Endodermal cell (in vitro differentiated cells): Measurements from ENCODE around the gene PDE6B. TPM values are rescaled to one million over a fixed set of nuclear protein-coding genes. Genes with fewer than 3 reads are reported as not detected.
A peak's percentile ranks its signal among the peaks of the same experiment; 100 is the strongest.

ENCODE experiments used
- DNase-seq: peaks from one replicate; pipeline ENCODE4 v3.0.0-alpha.2; 2017
- H3K27ac ChIP-seq: 2 replicates; pipeline ENCODE4 v1.5.1; 2013; ENCODE audit warnings: mild to moderate bottlenecking, low read depth, low read length, moderate library complexity
- H3K27me3 ChIP-seq: 2 replicates; pipeline ENCODE4 v1.6.1; 2013; ENCODE audit warnings: mild to moderate bottlenecking, low read length, moderate library complexity; ENCODE audit not compliant: insufficient read depth, control insufficient read depth, poor library complexity, severe bottlenecking
- H3K36me3 ChIP-seq: 2 replicates; pipeline ENCODE4 v1.7.0; 2013; ENCODE audit warnings: mild to moderate bottlenecking, low read length, moderate library complexity; ENCODE audit not compliant: control insufficient read depth, insufficient read depth
- H3K4me1 ChIP-seq: one replicate; pipeline ENCODE4 v1.7.0; 2013; ENCODE audit warnings: low read length; ENCODE audit not compliant: control insufficient read depth, insufficient read depth
- H3K4me3 ChIP-seq: 2 replicates; pipeline ENCODE4 v1.5.1; 2013; ENCODE audit warnings: mild to moderate bottlenecking, low read length, moderate library complexity
- H3K9ac ChIP-seq: 2 replicates; pipeline ENCODE4 v1.6.1; 2013; ENCODE audit warnings: mild to moderate bottlenecking, low read length, moderate library complexity; ENCODE audit not compliant: poor library complexity, severe bottlenecking; ENCODE audit errors: extremely low read depth
- H3K9me3 ChIP-seq: 2 replicates; pipeline ENCODE4 v1.6.1; 2013; ENCODE audit warnings: mild to moderate bottlenecking, low read length, moderate library complexity; ENCODE audit not compliant: control insufficient read depth
- H3K27ac Mint-ChIP-seq: 2 replicates; pipeline ENCODE4 v1.8.0; 2020; ENCODE audit warnings: mixed read lengths
- H3K27me3 Mint-ChIP-seq: 2 replicates; pipeline ENCODE4 v1.8.0; 2021; ENCODE audit warnings: mild to moderate bottlenecking, mixed read lengths; ENCODE audit not compliant: insufficient read depth
- H3K36me3 Mint-ChIP-seq: 2 replicates; pipeline ENCODE4 v1.8.0; 2020; ENCODE audit warnings: low read depth, mixed read lengths
- H3K4me1 Mint-ChIP-seq: 2 replicates; pipeline ENCODE4 v1.8.0; 2020; ENCODE audit warnings: mixed read lengths
- H3K4me3 Mint-ChIP-seq: 2 replicates; pipeline ENCODE4 v1.8.0; 2020; ENCODE audit warnings: mild to moderate bottlenecking, moderate library complexity, mixed read lengths
- H3K9me3 Mint-ChIP-seq: 2 replicates; pipeline ENCODE4 v1.8.0; 2020; ENCODE audit warnings: mild to moderate bottlenecking, mixed read lengths
- WGBS, 2 experiments: methylation state at CpG; one replicate each; pipeline versions ENCODE4 v1.1.5 to v1.1.7; 2013; ENCODE audit warnings: missing lambda C conversion rate in 2 of 2, mixed read lengths in 1 of 2; ENCODE audit not compliant: insufficient coverage in 1 of 2, insufficient read length in 1 of 2; 5-methylcytosine and 5-hydroxymethylcytosine counted together
- total RNA-seq, 2 donors: library from RNA; stranded (reverse); fragmentation: NEBNext Ultra II Directional in 1 of 2; extraction: Animal tissue kit (Norgen Biotek cat#: 25700) in 1 of 2; gene quantifications; 2 replicates in 1 of 2; 3 replicates in 1 of 2; pipeline ENCODE4 v1.2.1, GENCODE V29; 2021
- TF ChIP-seq, protein P1 (sequence below): fragments of 200-600 bp; sonication (generic); conservative IDR thresholded peaks from 2 replicates; pipeline ENCODE4 v1.5.0; 2021; ENCODE audit warnings: antibody characterized with exemption, mild to moderate bottlenecking

The PDE6B gene
- total RNA-seq, 2 donors from 2014 or later, result 12.4 to 14.6 TPM

DNA sequence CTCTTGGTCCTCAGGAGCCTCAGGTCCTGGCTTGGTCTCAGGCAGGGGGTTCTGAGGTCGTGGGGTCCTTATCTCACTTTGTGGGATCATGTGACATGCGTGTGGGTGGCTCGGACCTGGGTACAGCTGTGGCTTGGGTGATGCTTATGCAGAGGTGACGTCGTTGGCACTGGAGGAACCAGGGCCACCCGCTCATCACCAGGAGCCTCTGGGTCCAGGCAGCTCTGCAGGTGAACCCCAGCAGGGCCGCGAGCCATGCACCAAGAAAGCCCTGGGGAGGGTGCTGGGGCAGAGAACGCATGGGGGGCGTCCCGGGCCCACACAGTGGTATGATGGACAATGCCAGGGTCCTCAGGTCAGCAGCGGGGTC, 40.0 kb downstream of the PDE6B start:
- Mint-ChIP-seq H3K36me3 (peaks cover 7% of the 10 kb centered on the region), H3K27ac (no peak overlapping the region), H3K4me3 (peak overlapping the region; percentile 66), H3K4me1 (no peaks in the 10 kb centered on the region), H3K27me3 (no peaks in the 10 kb centered on the region), H3K9me3 (no peaks in the 10 kb centered on the region)
- Histone ChIP-seq H3K4me3 (no peak overlapping the region), H3K9ac (no peak overlapping the region), H3K4me1 (no peaks in the 10 kb centered on the region), H3K36me3 (no peaks in the 10 kb centered on the region), H3K27me3 (no peaks in the 10 kb centered on the region), H3K9me3 (no peaks in the 10 kb centered on the region), H3K27ac (no peak overlapping the region)
- 88 to 91% methylated on average over 11 to 12 of the region's 12 CpGs for WGBS, 2 experiments
- TF ChIP-seq, protein P1, sequence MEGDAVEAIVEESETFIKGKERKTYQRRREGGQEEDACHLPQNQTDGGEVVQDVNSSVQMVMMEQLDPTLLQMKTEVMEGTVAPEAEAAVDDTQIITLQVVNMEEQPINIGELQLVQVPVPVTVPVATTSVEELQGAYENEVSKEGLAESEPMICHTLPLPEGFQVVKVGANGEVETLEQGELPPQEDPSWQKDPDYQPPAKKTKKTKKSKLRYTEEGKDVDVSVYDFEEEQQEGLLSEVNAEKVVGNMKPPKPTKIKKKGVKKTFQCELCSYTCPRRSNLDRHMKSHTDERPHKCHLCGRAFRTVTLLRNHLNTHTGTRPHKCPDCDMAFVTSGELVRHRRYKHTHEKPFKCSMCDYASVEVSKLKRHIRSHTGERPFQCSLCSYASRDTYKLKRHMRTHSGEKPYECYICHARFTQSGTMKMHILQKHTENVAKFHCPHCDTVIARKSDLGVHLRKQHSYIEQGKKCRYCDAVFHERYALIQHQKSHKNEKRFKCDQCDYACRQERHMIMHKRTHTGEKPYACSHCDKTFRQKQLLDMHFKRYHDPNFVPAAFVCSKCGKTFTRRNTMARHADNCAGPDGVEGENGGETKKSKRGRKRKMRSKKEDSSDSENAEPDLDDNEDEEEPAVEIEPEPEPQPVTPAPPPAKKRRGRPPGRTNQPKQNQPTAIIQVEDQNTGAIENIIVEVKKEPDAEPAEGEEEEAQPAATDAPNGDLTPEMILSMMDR, result no peak
- DNase-seq, result peak; percentile 37

DNA sequence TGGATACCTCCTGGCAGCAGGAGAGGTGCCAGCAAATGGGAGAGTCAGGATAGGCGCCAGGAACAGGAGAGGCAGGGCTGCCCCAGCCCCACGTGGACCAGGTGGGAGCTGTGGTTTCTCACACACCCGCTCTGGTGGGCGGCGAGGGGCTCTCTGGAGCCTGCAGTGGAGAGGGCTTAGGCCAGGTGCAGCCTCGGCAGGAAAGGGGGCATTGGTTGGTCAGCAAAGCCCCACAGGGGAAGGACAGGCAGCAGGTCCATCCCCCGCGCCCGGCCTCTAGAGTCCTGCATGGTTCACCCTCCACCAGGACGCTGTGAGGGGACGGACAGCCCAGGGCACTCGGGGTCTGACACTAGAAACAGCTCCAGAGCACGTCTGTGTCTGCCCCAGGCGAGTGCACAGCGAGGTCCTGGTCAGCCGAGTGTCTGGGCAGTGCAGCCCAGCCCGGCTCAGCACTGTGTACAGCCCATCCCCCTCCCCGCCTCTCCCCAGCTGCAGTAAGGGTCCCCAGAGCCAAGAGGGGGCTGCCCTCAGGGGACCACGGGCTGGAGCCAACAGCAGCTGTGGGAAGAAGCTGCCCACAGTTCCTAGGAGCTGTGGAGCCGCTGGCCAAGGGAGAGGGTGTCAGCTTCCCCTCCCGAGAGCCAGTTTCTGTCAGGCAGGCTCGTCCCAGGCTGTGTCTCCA, 40.5 kb downstream of the PDE6B start:
- H3K9me3 Mint-ChIP-seq, result no peaks in the 10 kb centered on the region
- Histone ChIP-seq H3K36me3 (no peaks in the 10 kb centered on the region), H3K9me3 (no peaks in the 10 kb centered on the region), H3K27me3 (no peaks in the 10 kb centered on the region), H3K4me3 (no peak overlapping the region), H3K9ac (no peak overlapping the region), H3K27ac (no peak overlapping the region), H3K4me1 (no peaks in the 10 kb centered on the region)
- DNase-seq, result peak; percentile 54
- 85 to 91% methylated on average over 7 to 22 of the region's 22 CpGs for WGBS, 2 experiments
- no peaks in the 10 kb centered on the region for H3K27me3 Mint-ChIP-seq
- H3K4me3 Mint-ChIP-seq, result no peak overlapping the region
- TF ChIP-seq, protein P1, result no peak
- no peak overlapping the region for H3K27ac Mint-ChIP-seq
- no peaks in the 10 kb centered on the region for H3K4me1 Mint-ChIP-seq
- H3K36me3 Mint-ChIP-seq, result peaks cover 9% of the 10 kb centered on the region

DNA sequence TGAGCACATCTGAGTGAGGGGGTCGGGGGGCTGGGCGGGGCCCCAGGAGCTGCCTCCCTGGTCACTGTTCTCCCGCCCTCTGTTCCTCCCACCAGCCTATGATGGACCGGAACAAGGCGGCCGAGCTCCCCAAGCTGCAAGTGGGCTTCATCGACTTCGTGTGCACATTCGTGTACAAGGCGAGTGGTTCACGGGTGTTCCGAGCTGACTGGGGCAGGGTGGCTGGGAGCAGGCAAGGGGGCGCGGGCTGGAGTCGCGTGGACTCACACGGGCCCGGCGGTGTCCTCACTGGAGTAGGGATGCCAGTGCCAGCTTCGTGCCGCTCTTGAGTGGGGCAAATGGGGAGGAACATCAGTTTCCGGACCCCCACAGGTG, 41.0 kb downstream of the PDE6B start:
- Mint-ChIP-seq H3K9me3 (no peaks in the 10 kb centered on the region), H3K4me1 (no peaks in the 10 kb centered on the region), H3K36me3 (peaks cover 11% of the 10 kb centered on the region), H3K27ac (no peak overlapping the region), H3K27me3 (no peaks in the 10 kb centered on the region), H3K4me3 (no peak overlapping the region)
- Histone ChIP-seq H3K36me3 (peaks cover 1% of the 10 kb centered on the region), H3K9ac (no peak overlapping the region), H3K9me3 (no peaks in the 10 kb centered on the region), H3K27me3 (no peaks in the 10 kb centered on the region), H3K4me1 (no peaks in the 10 kb centered on the region), H3K4me3 (no peak overlapping the region), H3K27ac (no peak overlapping the region)
- 91 to 92% methylated on average over 18 to 22 of the region's 22 CpGs for WGBS, 2 experiments
- peak; percentile 48 for DNase-seq
- TF ChIP-seq, protein P1, result no peak
